Measurements from ENCODE around the gene GBX2. TPM values are rescaled to one million over a fixed set of nuclear protein-coding genes. Genes with fewer than 3 reads are reported as not detected.

Gene GBX2
- total RNA-seq, 1 donor, result not detected

DNA sequence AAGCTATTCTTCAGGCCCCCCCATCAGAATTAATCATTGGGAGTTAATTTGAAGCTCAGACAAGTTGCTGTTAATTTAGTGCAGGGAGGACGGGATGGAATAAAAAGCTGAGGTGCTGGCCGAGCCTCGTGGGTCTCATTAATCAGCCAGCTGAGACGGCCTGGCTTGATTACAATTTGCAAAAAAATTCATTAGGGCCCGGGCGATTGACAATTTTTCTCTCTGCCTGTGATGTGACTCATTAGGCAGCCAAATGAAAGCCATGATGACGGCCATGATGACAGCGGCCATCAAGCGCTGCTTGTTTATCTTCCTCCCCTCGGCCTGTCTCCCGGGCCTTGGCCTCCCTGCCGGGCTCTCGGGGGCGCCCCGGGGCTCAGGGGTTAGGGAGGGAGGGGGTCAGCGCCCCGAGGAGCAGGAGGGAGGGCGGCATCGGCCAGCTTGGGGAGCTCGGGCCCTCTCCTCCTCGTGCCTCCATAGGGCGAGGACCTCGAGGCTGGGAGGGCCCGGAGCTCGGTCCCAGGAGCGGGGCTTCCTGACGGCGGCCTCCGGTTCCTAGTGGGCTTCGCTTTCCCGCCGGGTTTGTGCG lies 5.2 kb downstream of the GBX2 start:
- no peaks in the 10 kb centered on the region for H3K9me3 ChIP-seq (ENCODE audit: low read depth, low read length)
- no peaks in the 10 kb centered on the region for H3K36me3 ChIP-seq (ENCODE audit: insufficient read depth, low read length)
- no peak for TF ChIP-seq CTCF (IDR thresholded peaks at IDR 0.05; ENCODE audit: extremely low read depth, low read depth, low read length)
- H3K4me2 ChIP-seq (ENCODE audit: insufficient read depth, low read length), result no peak overlapping the region
- no peaks in the 10 kb centered on the region for H3K4me1 ChIP-seq (ENCODE audit: insufficient read depth, low read length)
- peaks cover 2% of the 10 kb centered on the region for H4K20me1 ChIP-seq (ENCODE audit: insufficient read depth, low read length)
- H3K27ac ChIP-seq (ENCODE audit: low read depth, low read length), result no peak overlapping the region
- no peak overlapping the region for H2AFZ ChIP-seq (ENCODE audit: low read length)
- DNase-seq (ENCODE audit: insufficient read length, low spot score, missing footprints), result peak; percentile 85
- H3K79me2 ChIP-seq (ENCODE audit: insufficient read depth, low read length), result no peaks in the 10 kb centered on the region
- no peak overlapping the region for H3K4me3 ChIP-seq (ENCODE audit: insufficient read depth, low read length)
- H3K27me3 ChIP-seq (ENCODE audit: insufficient read depth, low read length), result peaks cover 54% of the 10 kb centered on the region

GRCh38 chr2:236162031-236162845 lies 5.9 kb downstream of the GBX2 start:
- no peaks in the 10 kb centered on the region for H3K36me3 ChIP-seq (ENCODE audit: insufficient read depth, low read length)
- no peak overlapping the region for H2AFZ ChIP-seq (ENCODE audit: low read length)
- no peaks in the 10 kb centered on the region for H3K79me2 ChIP-seq (ENCODE audit: insufficient read depth, low read length)
- no peak overlapping the region for H3K4me2 ChIP-seq (ENCODE audit: insufficient read depth, low read length)
- H4K20me1 ChIP-seq (ENCODE audit: insufficient read depth, low read length), result peaks cover 2% of the 10 kb centered on the region
- peaks cover 54% of the 10 kb centered on the region for H3K27me3 ChIP-seq (ENCODE audit: insufficient read depth, low read length)
- H3K9me3 ChIP-seq (ENCODE audit: low read depth, low read length), result no peaks in the 10 kb centered on the region
- peak; percentile 89 for DNase-seq (ENCODE audit: insufficient read length, low spot score, missing footprints)
- TF ChIP-seq CTCF (IDR thresholded peaks at IDR 0.05; ENCODE audit: extremely low read depth, low read depth, low read length), result no peak
- no peak overlapping the region for H3K27ac ChIP-seq (ENCODE audit: low read depth, low read length)
- no peak overlapping the region for H3K4me3 ChIP-seq (ENCODE audit: insufficient read depth, low read length)
- no peaks in the 10 kb centered on the region for H3K4me1 ChIP-seq (ENCODE audit: insufficient read depth, low read length)

DNA sequence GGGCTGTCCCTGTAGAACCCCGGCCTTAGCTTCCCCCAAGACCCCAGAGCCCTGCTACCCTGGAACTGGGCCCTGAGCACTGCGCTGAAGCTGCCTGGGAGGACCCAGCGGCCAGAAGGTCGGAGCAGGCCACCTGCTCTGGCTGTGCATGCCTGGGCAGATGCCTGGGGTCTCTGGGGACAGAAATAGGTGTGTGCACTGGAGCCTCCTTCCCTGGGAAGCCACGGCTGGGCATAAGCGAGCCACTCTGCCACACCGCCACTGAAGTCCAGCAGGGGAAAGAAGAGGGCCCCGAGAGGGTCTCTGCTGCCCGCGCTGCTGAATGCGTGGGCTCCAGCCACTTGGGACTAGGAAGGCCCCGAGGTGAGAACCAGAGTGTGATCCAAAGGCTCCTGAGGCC lies 6.7 kb downstream of the GBX2 start:
- Histone ChIP-seq H3K27me3 (ENCODE audit: insufficient read depth, low read length) (peaks cover 47% of the 10 kb centered on the region), H3K4me3 (ENCODE audit: insufficient read depth, low read length) (no peak overlapping the region), H3K4me2 (ENCODE audit: insufficient read depth, low read length) (no peak overlapping the region), H3K79me2 (ENCODE audit: insufficient read depth, low read length) (no peaks in the 10 kb centered on the region), H3K9me3 (ENCODE audit: low read depth, low read length) (no peaks in the 10 kb centered on the region), H3K36me3 (ENCODE audit: insufficient read depth, low read length) (no peaks in the 10 kb centered on the region), H4K20me1 (ENCODE audit: insufficient read depth, low read length) (no peaks in the 10 kb centered on the region), H2AFZ (ENCODE audit: low read length) (no peak overlapping the region), H3K4me1 (ENCODE audit: insufficient read depth, low read length) (no peaks in the 10 kb centered on the region), H3K27ac (ENCODE audit: low read depth, low read length) (no peak overlapping the region)
- DNase-seq (ENCODE audit: insufficient read length, low spot score, missing footprints), result peak; percentile 59
- TF ChIP-seq CTCF (IDR thresholded peaks at IDR 0.05; ENCODE audit: extremely low read depth, low read depth, low read length), result no peak

DNA sequence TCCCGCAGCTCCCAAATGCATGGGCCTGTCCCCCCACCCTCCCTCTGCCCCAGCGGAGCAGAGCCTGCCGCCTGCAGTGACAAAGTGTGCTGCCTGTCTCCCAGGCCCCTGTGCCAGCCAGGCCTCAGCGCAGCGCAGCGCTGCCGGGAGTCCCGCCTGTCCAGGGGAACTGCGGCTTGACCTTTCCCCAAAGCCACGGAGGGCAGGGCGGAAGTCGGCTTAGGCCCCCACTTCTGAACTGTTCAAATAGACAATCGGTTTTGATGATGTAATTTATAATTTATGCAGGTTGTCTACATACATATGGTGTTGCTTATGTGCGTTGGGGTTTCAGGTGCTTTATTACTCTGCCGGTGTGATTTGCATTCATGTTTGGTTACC lies 7.1 kb downstream of the GBX2 start:
- Histone ChIP-seq H3K4me2 (ENCODE audit: insufficient read depth, low read length) (no peak overlapping the region), H3K79me2 (ENCODE audit: insufficient read depth, low read length) (no peaks in the 10 kb centered on the region), H3K9me3 (ENCODE audit: low read depth, low read length) (no peaks in the 10 kb centered on the region), H2AFZ (ENCODE audit: low read length) (no peak overlapping the region), H3K27ac (ENCODE audit: low read depth, low read length) (no peak overlapping the region), H4K20me1 (ENCODE audit: insufficient read depth, low read length) (no peaks in the 10 kb centered on the region), H3K36me3 (ENCODE audit: insufficient read depth, low read length) (no peaks in the 10 kb centered on the region), H3K27me3 (ENCODE audit: insufficient read depth, low read length) (peaks cover 42% of the 10 kb centered on the region), H3K4me1 (ENCODE audit: insufficient read depth, low read length) (no peaks in the 10 kb centered on the region), H3K4me3 (ENCODE audit: insufficient read depth, low read length) (no peak overlapping the region)
- no peak for TF ChIP-seq CTCF (IDR thresholded peaks at IDR 0.05; ENCODE audit: extremely low read depth, low read depth, low read length)
- DNase-seq (ENCODE audit: insufficient read length, low spot score, missing footprints), result peak; percentile 80

Measured in osteoblast (primary cell).